ENCODE results near the gene PPP1R10.

Gene PPP1R10

GRCh38 chr6:30573113-30573512 lies 43.9 kb downstream of the PPP1R10 start:
- TF ChIP-seq CTCF (conservative IDR thresholded peaks at IDR 0.05; ENCODE audit: low read depth, low read length) = no peak
- no peak overlapping the region for H3K4me3 ChIP-seq (ENCODE audit: low read length)

GRCh38 chr6:30572148-30572547 lies 44.9 kb downstream of the PPP1R10 start:
- no peak for TF ChIP-seq CTCF (conservative IDR thresholded peaks at IDR 0.05; ENCODE audit: low read depth, low read length)
- peak overlapping the region; percentile 95 for H3K4me3 ChIP-seq (ENCODE audit: low read length)
- no peak for DNase-seq (ENCODE audit: low read depth)

More at GRCh38 chr6:30573113-30573512, 43.9 kb downstream of the PPP1R10 start:
- DNase-seq (ENCODE audit: low read depth) = no peak

GRCh38 chr6:30571762-30572082 lies 45.3 kb downstream of the PPP1R10 start:
- no peak for TF ChIP-seq CTCF (conservative IDR thresholded peaks at IDR 0.05; ENCODE audit: low read depth, low read length)
- peak overlapping the region; percentile 95 for H3K4me3 ChIP-seq (ENCODE audit: low read length)
- no peak for DNase-seq (ENCODE audit: low read depth)

DNA sequence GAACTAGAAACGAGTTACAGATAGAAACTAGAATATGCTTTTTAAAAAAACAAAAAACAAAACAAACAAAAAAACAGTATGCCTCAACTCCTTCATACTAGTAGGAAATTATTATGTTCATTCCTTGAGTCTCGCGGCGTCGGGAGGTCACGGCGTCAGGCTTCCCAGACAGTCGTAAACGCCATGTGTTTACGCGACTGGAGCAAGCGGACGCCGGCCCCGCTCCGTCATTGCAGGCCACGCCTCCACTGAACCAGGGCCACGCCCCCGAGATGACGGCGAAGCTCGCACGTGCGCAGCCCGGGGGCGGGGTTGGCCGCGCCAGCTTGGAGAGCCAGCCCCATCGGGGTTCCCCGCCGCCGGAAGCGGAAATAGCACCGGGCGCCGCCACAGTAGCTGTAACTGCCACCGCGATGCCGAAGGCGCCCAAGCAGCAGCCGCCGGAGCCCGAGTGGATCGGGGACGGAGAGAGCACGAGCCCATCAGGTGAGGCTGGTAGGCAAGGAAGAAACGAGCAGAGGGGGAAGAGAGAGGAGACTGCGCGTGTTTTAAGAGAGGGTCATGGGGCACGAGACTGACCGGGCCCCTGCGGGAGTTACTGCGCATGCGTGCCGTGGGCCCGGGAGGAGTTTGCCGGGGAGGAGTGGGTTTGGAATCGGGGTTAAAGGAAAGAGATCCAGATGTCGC lies 45.8 kb downstream of the PPP1R10 start, which contains the start of gene ABCF1:
TSS of gene ABCF1 (plus strand) at position 368 of the 687 bp plus-strand sequence. CDS start at position 414, 46 bp downstream.
- no peak for TF ChIP-seq CTCF (conservative IDR thresholded peaks at IDR 0.05; ENCODE audit: low read depth, low read length)
- DNase-seq (ENCODE audit: low read depth) = peak; percentile 85
- peak within 1 kb of the TSS; percentile 95 for H3K4me3 ChIP-seq (ENCODE audit: low read length)

DNA sequence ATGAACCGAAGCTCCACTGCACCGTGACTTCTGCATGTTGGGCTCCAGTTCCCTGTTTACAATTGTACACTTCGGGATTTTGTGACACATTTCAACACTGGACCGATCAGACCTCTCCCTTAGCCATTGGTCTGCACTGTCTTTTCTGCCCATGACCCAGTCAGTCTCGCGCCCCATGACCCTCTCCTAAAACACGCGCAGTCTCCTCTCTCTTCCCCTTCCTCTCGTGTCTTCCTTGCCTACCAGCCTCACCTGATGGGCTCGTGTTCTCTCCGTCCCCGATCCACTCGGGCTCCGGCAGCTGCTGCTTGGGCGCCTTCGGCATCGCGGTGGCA lies 46.3 kb downstream of the PPP1R10 start:
- TF ChIP-seq CTCF (conservative IDR thresholded peaks at IDR 0.05; ENCODE audit: low read depth, low read length) = no peak
- no peak for DNase-seq (ENCODE audit: low read depth)

GRCh38 chr6:30570263-30570662 lies 46.8 kb downstream of the PPP1R10 start:
- DNase-seq (ENCODE audit: low read depth) = no peak
- no peak for TF ChIP-seq CTCF (conservative IDR thresholded peaks at IDR 0.05; ENCODE audit: low read depth, low read length)
- H3K4me3 ChIP-seq (ENCODE audit: low read length) = peak overlapping the region; percentile 95

More for the DNA sequence above, 46.3 kb downstream of the PPP1R10 start:
- peak overlapping the region; percentile 95 for H3K4me3 ChIP-seq (ENCODE audit: low read length)

DNA sequence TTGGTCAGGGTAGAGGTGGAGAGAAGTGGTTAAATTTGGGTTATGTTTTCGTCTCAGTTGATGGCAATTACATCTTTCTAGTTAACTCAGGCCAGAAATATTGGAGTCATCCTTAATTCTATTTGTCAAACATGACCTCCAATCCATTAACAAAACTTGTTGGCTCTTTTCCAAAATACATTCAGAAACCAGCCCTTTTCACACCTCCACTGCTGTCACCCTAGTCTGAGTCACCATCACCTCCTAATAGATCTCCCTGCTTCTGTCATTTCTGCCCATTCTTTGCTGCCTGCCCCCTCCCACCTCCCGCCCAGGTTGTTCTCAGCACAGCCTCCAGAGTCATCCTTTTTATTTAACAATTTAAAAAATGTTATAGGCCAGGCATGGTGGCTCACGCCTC lies 48.8 kb downstream of the PPP1R10 start:
- TF ChIP-seq CTCF (conservative IDR thresholded peaks at IDR 0.05; ENCODE audit: low read depth, low read length) = no peak
- no peak overlapping the region for H3K4me3 ChIP-seq (ENCODE audit: low read length)
- no peak for DNase-seq (ENCODE audit: low read depth)
